ENCODE results near the gene RGS11.
"Not testable (repeated sequence)": the region's sequence is repeated elsewhere in the genome, so short reads cannot be mapped to it uniquely, and the experiment has no call there.

RGS11 gene

GRCh38 chr16:263182-263774 lies 12.5 kb downstream of the RGS11 start:
- no peak overlapping the region for H3K4me3 Mint-ChIP-seq
- H3K4me1 Mint-ChIP-seq: no peaks in the 10 kb centered on the region
- no peaks in the 10 kb centered on the region for H3K27me3 Mint-ChIP-seq
- no peak overlapping the region for H3K27ac Mint-ChIP-seq
- no peaks in the 10 kb centered on the region for H3K9me3 Mint-ChIP-seq
- peaks cover 2% of the 10 kb centered on the region for H3K36me3 Mint-ChIP-seq

- Mint-ChIP-seq H3K4me1 (no peaks in the 10 kb centered on the region), H3K9me3 (no peaks in the 10 kb centered on the region), H3K27ac (no peak overlapping the region), H3K36me3 (peaks cover 2% of the 10 kb centered on the region), H3K27me3 (no peaks in the 10 kb centered on the region), H3K4me3 (no peak overlapping the region)
Observed at GRCh38 chr16:262121-262745, 13.5 kb downstream of the RGS11 start.

GRCh38 chr16:261031-261691 lies 14.6 kb downstream of the RGS11 start:
- H3K4me3 Mint-ChIP-seq: no peak overlapping the region
- H3K27ac Mint-ChIP-seq: no peak overlapping the region
- H3K27me3 Mint-ChIP-seq: no peaks in the 10 kb centered on the region
- H3K9me3 Mint-ChIP-seq: no peaks in the 10 kb centered on the region
- peaks cover 2% of the 10 kb centered on the region for H3K36me3 Mint-ChIP-seq
- peaks cover 1% of the 10 kb centered on the region for H3K4me1 Mint-ChIP-seq

GRCh38 chr16:260326-260725 lies 15.4 kb downstream of the RGS11 start:
- Mint-ChIP-seq H3K4me1 (peaks cover 6% of the 10 kb centered on the region), H3K4me3 (no peak overlapping the region), H3K9me3 (no peaks in the 10 kb centered on the region), H3K27me3 (no peaks in the 10 kb centered on the region), H3K36me3 (peaks cover 7% of the 10 kb centered on the region), H3K27ac (no peak overlapping the region)

GRCh38 chr16:259814-260253 lies 15.9 kb downstream of the RGS11 start:
- H3K9me3 Mint-ChIP-seq: no peaks in the 10 kb centered on the region
- H3K27ac Mint-ChIP-seq: no peak overlapping the region
- H3K36me3 Mint-ChIP-seq: peaks cover 9% of the 10 kb centered on the region
- no peak overlapping the region for H3K4me3 Mint-ChIP-seq
- peaks cover 6% of the 10 kb centered on the region for H3K4me1 Mint-ChIP-seq
- no peaks in the 10 kb centered on the region for H3K27me3 Mint-ChIP-seq

- Mint-ChIP-seq H3K9me3 (no peaks in the 10 kb centered on the region), H3K27me3 (no peaks in the 10 kb centered on the region), H3K4me3 (no peak overlapping the region), H3K27ac (no peak overlapping the region), H3K4me1 (peaks cover 7% of the 10 kb centered on the region), H3K36me3 (peaks cover 9% of the 10 kb centered on the region)
Observed at GRCh38 chr16:259226-259625, 16.5 kb downstream of the RGS11 start.

- H3K4me3 Mint-ChIP-seq, H3K27ac Mint-ChIP-seq, H3K36me3 Mint-ChIP-seq, H3K9me3 Mint-ChIP-seq, H3K27me3 Mint-ChIP-seq: not testable (repeated sequence)
- H3K4me1 Mint-ChIP-seq: peaks cover 16% of the 10 kb centered on the region
Observed at GRCh38 chr16:258091-258490, 17.7 kb downstream of the RGS11 start.

GRCh38 chr16:255183-255582 lies 20.6 kb downstream of the RGS11 start:
- Mint-ChIP-seq H3K4me1 (peaks cover 26% of the 10 kb centered on the region), H3K27me3 (no peaks in the 10 kb centered on the region), H3K36me3 (peaks cover 13% of the 10 kb centered on the region), H3K27ac (no peak overlapping the region), H3K4me3 (no peak overlapping the region), H3K9me3 (no peaks in the 10 kb centered on the region)

- Mint-ChIP-seq H3K27me3 (no peaks in the 10 kb centered on the region), H3K36me3 (peaks cover 14% of the 10 kb centered on the region), H3K27ac (no peak overlapping the region), H3K4me3 (no peak overlapping the region), H3K4me1 (peaks cover 26% of the 10 kb centered on the region), H3K9me3 (no peaks in the 10 kb centered on the region)
Observed at GRCh38 chr16:254461-254860, 21.3 kb downstream of the RGS11 start.

- Mint-ChIP-seq H3K4me1 (peaks cover 26% of the 10 kb centered on the region), H3K4me3 (peak overlapping the region; percentile 4), H3K27ac (no peak overlapping the region), H3K36me3 (peaks cover 12% of the 10 kb centered on the region), H3K9me3 (no peaks in the 10 kb centered on the region), H3K27me3 (no peaks in the 10 kb centered on the region)
Observed at GRCh38 chr16:253833-254232, 21.9 kb downstream of the RGS11 start.

- H3K4me3 Mint-ChIP-seq: peak overlapping the region; percentile 81
- peak overlapping the region; percentile 94 for H3K27ac Mint-ChIP-seq
- peaks cover 12% of the 10 kb centered on the region for H3K36me3 Mint-ChIP-seq
- peaks cover 26% of the 10 kb centered on the region for H3K4me1 Mint-ChIP-seq
- no peaks in the 10 kb centered on the region for H3K9me3 Mint-ChIP-seq
- no peaks in the 10 kb centered on the region for H3K27me3 Mint-ChIP-seq
Observed at GRCh38 chr16:252366-253337, 23.1 kb downstream of the RGS11 start.

GRCh38 chr16:249431-249830 lies 26.3 kb downstream of the RGS11 start:
- H3K27ac Mint-ChIP-seq: no peak overlapping the region
- peaks cover 4% of the 10 kb centered on the region for H3K36me3 Mint-ChIP-seq
- H3K9me3 Mint-ChIP-seq: no peaks in the 10 kb centered on the region
- H3K27me3 Mint-ChIP-seq: no peaks in the 10 kb centered on the region
- H3K4me3 Mint-ChIP-seq: no peak overlapping the region
- H3K4me1 Mint-ChIP-seq: peaks cover 20% of the 10 kb centered on the region

- Mint-ChIP-seq H3K4me1 (peaks cover 5% of the 10 kb centered on the region), H3K36me3 (peaks cover 4% of the 10 kb centered on the region), H3K4me3 (no peak overlapping the region), H3K27ac (no peak overlapping the region), H3K27me3 (no peaks in the 10 kb centered on the region), H3K9me3 (no peaks in the 10 kb centered on the region)
Observed at GRCh38 chr16:247027-247426, 28.7 kb downstream of the RGS11 start.

- Mint-ChIP-seq H3K27me3 (no peaks in the 10 kb centered on the region), H3K4me1 (peaks cover 13% of the 10 kb centered on the region), H3K36me3 (no peaks in the 10 kb centered on the region), H3K4me3 (no peak overlapping the region), H3K27ac (no peak overlapping the region), H3K9me3 (no peaks in the 10 kb centered on the region)
Observed at GRCh38 chr16:245105-245504, 30.6 kb downstream of the RGS11 start.

GRCh38 chr16:243348-243747 lies 32.4 kb downstream of the RGS11 start:
- Mint-ChIP-seq H3K27ac (no peak overlapping the region), H3K27me3 (no peaks in the 10 kb centered on the region), H3K4me1 (peaks cover 19% of the 10 kb centered on the region), H3K4me3 (no peak overlapping the region), H3K36me3 (no peaks in the 10 kb centered on the region), H3K9me3 (no peaks in the 10 kb centered on the region)
